Activated CD8-positive, alpha-beta memory T cell treated with anti-CD3 and anti-CD28 coated beads, Interleukin-2, amount 50 U/mL, for 48 hours (primary cell): ENCODE measurements around the gene SPRR2D.
"Not testable (repeated sequence)": the region's sequence is repeated elsewhere in the genome, so short reads cannot be mapped to it uniquely, and the experiment has no call there.

Experiments
- DNase-seq: peaks from one replicate; pipeline ENCODE4 v3.0.0-alpha.2; 2020

Gene SPRR2D

DNA sequence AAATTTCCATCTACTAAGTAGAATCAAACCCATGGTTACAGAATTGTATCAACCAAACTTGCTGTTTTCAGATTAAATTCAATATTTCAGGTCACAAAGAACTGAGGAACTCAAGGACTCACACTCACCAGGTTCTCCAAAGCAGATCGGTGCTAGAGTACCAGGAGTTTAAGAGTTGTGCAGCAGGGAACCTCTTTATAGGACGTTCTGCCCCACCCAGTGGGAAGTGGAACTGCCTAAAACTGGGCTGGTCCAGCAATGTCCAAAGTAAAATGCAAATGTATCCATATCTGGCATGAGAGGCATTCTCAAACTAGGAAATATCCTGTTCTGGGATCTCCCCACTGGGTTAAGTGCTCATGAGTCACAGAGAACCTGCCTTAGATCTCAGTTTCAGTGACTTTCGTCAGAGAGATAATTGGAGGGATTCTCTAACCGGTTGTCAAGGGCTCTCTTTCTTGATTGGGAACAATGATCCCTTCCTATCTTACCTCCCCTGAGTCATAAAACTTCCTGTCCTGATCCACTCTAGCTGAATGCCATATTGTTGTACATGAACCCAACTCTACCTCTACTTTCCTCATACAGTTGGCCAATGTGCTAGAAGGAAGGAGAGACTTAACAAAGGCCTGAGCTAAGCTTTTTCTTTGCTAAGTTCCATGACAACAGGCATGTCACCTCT is at the start of gene SPRR2D:
TSS of gene SPRR2D (minus strand) at position 171 of the 682 bp plus-strand sequence. CDS start 774 bp downstream, outside the sequence.
- no peak for DNase-seq

- DNase-seq, result no peak
Observed at GRCh38 chr1:153087652-153088051, 46.7 kb upstream of the SPRR2D start.

DNA sequence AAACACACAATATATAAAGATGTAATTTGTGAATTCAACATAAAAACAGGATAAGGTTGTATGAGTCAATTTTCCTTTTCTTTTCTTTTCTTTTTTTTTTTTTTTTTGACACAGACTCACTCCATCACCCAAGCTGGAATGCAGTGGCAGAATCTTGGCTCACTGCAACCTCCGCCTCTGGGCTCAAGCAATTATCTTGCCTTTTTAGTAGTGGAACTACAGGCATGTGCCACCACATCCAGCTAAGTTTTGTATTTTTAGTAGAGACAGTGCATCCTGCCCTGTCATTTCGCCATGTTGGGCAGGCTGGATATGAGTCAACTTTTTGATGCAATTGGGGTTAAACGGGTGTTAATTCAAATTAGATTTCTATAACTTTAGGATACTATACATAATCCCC is 40.8 kb upstream of the SPRR2D start:
- DNase-seq, result no peak

GRCh38 chr1:153072806-153073726 is 32.1 kb upstream of the SPRR2D start:
- DNase-seq, result no peak

DNA sequence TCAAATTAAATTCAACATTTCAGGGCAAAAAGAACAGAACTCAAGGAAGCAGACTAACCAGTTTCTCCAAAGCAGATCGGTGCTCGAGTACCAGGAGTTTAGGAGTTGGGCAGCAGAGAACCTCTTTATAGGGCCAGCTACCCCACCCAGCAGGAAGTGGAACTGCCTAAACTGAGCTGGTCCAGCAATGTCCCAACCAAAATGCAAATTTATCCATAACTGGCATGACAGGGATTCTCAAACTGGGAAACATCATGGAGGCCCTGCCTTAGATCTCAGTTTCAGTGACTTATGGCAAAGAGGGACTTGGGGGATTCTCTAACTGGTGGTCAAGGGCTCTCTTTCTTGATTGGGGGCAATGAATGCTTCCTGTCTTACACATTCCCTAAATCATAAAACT is 30.6 kb upstream of the SPRR2D start, which contains the start of gene SPRR2B:
TSS of gene SPRR2B (minus strand) at position 101 of the 400 bp plus-strand sequence. CDS start 772 bp downstream, outside the sequence.
- DNase-seq, result no peak

DNA sequence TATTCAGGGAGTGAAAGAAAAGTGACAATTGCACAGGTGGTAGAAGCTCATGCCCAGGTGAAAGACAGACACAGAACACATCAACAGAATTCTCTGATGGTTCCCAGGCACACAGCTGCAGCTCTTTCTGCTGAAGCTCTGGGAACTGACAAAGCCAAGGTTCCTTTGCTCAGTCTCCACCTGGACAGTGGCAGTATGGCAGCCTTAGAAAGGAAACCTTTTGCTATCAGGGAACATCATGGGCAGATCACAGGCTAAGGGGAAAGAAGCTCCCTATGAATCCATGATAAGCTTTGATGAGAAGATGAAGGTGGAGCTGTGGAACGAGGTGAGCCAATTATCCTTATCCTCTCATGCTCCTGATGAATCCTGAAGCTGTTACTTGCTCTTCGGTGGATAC is 29.3 kb upstream of the SPRR2D start:
- no peak for DNase-seq

GRCh38 chr1:153058826-153059784 is 18.2 kb upstream of the SPRR2D start:
- no peak for DNase-seq

DNA sequence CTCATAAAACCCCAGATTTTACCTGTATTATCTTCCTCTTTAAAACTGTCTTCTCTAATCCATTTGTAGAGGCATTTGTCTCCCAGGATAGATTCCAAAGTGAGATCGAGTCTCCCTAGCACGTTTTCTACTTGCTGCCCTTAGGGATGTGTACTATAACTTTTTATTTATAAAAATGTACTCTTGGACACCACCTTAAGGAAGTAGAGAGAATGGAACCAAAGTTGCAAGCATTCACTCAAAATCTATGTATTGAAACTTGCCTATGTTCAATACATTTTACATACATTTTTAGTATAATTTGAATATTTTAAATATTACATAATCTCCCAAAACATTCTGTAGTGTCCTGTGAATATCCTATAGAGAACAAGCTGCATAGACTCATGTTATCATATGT is 17.2 kb upstream of the SPRR2D start:
- DNase-seq, result no peak

GRCh38 chr1:153057375-153057774 is 16.5 kb upstream of the SPRR2D start, which contains the start of gene SPRR2A:
Gene SPRR2A, minus strand, starts transcription at chr1:153057512. Its CDS starts 777 bp downstream, at chr1:153056735.
- DNase-seq, result no peak

GRCh38 chr1:153056111-153056510 is 15.2 kb upstream of the SPRR2D start:
- not testable (repeated sequence) for DNase-seq

- no peak for DNase-seq
Observed at GRCh38 chr1:153049211-153049610, 8.3 kb upstream of the SPRR2D start.

- no peak for DNase-seq
Observed at GRCh38 chr1:153035211-153035610, 5.7 kb downstream of the SPRR2D start.

- DNase-seq, result no peak
Observed at GRCh38 chr1:153032677-153033308, 8.1 kb downstream of the SPRR2D start.

DNA sequence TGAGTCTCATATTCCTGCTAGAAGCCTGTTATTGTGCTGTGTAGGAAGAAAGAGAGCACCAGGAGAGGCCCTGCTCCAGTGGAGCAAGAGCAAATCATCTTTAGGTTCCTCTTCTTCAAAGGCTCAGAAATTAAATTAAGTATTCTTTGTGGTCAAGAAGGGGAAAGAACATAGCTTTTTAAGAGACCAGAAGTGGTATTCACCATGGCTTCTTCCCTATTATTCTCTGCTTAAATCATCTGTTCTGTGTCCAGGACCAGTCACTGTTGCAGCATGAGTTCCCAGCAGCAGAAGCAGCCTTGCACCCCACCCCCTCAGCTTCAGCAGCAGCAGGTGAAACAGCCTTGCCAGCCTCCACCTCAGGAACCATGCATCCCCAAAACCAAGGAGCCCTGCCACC is 8.8 kb downstream of the SPRR2D start:
- no peak for DNase-seq

DNA sequence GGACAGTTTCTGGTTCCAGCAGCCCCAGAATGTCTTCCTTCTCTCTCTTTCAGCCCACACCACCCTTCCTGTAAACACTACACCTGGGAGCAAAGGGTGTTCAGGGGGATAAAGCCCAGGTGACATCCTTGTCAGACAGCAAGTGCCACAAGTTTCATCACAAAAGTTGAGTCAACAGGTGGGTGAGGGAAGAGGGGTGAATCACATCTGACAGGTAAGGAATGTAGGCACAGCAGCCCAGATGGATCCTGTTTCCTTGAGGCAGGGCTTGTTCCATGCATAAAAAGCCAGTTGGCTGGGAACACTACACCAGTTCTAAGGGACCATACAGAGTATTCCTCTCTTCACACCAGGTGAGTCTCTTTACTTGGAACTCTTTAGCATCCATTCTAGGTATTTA is 10.0 kb downstream of the SPRR2D start, which contains the start of gene SPRR1B:
TSS of gene SPRR1B (plus strand) at position 309 of the 400 bp plus-strand sequence. CDS start 1,143 bp downstream, outside the sequence.
- DNase-seq, result no peak

- no peak for DNase-seq
Observed at GRCh38 chr1:153028766-153029165, 12.2 kb downstream of the SPRR2D start.

GRCh38 chr1:153025797-153026196 is 15.1 kb downstream of the SPRR2D start:
- no peak for DNase-seq

- DNase-seq, result no peak
Observed at GRCh38 chr1:153024413-153024812, 16.5 kb downstream of the SPRR2D start.

- DNase-seq, result no peak
Observed at GRCh38 chr1:153023109-153023508, 17.8 kb downstream of the SPRR2D start.

GRCh38 chr1:153022340-153022739 is 18.6 kb downstream of the SPRR2D start:
- not testable (repeated sequence) for DNase-seq

DNA sequence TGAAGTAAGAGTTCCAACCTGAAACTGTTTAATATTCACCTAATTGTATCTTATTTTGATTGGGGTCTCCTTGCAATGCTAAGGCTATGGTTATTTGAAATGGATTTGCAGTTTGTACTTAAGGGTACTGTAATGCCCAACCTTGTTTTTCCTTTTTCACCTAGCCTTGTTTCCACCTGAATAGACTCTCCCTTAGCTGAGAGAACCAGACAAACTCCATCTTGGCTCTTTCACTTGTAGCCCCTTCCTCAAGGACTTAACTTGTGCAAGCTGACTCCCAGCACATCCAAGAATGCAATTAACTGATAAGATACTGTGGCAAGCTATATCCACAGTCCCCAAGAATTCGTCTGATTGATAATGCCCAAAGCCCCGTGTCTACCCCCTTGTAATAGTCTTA is 19.1 kb downstream of the SPRR2D start:
- DNase-seq, result not testable (repeated sequence)

GRCh38 chr1:153011235-153011758 is 29.6 kb downstream of the SPRR2D start:
- DNase-seq, result not testable (repeated sequence)
